Ovary (tissue), 9 donors: ENCODE measurements around the gene SDF2L1. TPM values are rescaled to one million over a fixed set of nuclear protein-coding genes. Genes with fewer than 3 reads are reported as not detected.
"Not testable (repeated sequence)": the region's sequence is repeated elsewhere in the genome, so short reads cannot be mapped to it uniquely, and the experiment has no call there.

Experiments
- DNase-seq, 5 donors: peaks; one replicate each; pipeline ENCODE4 v3.0.0-alpha.2; 2019 to 2020
- H3K27ac ChIP-seq, 2 donors: fragments of 200-600 bp; one replicate each; pipeline versions ENCODE4 v1.5.1 to v1.8.0; 2019 to 2022
- H3K27me3 ChIP-seq: fragments of 200-600 bp; one replicate; pipeline ENCODE4 v1.8.0; 2022
- H3K36me3 ChIP-seq: fragments of 200-600 bp; sonication (generic); one replicate; pipeline ENCODE4 v1.5.1; 2019
- H3K4me1 ChIP-seq: one replicate; pipeline ENCODE4 v1.8.1; 2013; ENCODE audit warnings: mild to moderate bottlenecking, moderate library complexity; ENCODE audit not compliant: insufficient read depth
- H3K4me3 ChIP-seq: fragments of 200-600 bp; sonication (generic); one replicate; pipeline ENCODE4 v1.5.1; 2017
- H3K9me3 ChIP-seq, 2 donors: fragments of 200-600 bp in 1 of 2; sonication (generic) in 1 of 2; one replicate each; pipeline versions ENCODE4 v1.5.1 to v1.8.1; 2013 to 2019; ENCODE audit warnings: mild to moderate bottlenecking in 1 of 2, moderate library complexity in 1 of 2
- CTCF ChIP-seq, 3 donors: fragments of 450-650 bp in 2 of 3; fragments of 200-600 bp in 1 of 3; IDR thresholded peaks; one replicate each; pipeline versions ENCODE4 v1.5.1 to v1.8.0; 2016 to 2022; ENCODE audit warnings: antibody characterized with exemption in 3 of 3, mild to moderate bottlenecking in 1 of 3
- EP300 ChIP-seq: sonication (generic); formaldehyde crosslinking; IDR thresholded peaks from one replicate; pipeline ENCODE4 v1.6.1; 2017; ENCODE audit warnings: antibody characterized with exemption
- POLR2A ChIP-seq: fragments of 450-650 bp; IDR thresholded peaks from one replicate; pipeline ENCODE4 v1.6.1; 2017; ENCODE audit warnings: antibody characterized with exemption, mild to moderate bottlenecking, moderate library complexity
- WGBS, 3 donors: extraction: QIAGEN DNeasy Blood & Tissue Kit in 1 of 3; methylation state at CpG; one replicate each; pipeline versions ENCODE4 v1.1.5 to v1.1.7; 2013 to 2017; 5-methylcytosine and 5-hydroxymethylcytosine counted together
- intact Hi-C, 4 donors: fragments of 100-400 bp; cut with DNase I; formaldehyde crosslinking; loops; one replicate each; pipeline versions ENCODE4 v1.11.0 to v1.15.1; 2022 to 2023
- microRNA counts: library from miRNA; unstranded; fragments of <30 nt; microRNA quantifications from one replicate; lab custom pipeline; 2016
- microRNA-seq, 3 donors: library from miRNA; unstranded; fragments of <30 nt; microRNA quantifications; one replicate each; pipeline versions ENCODE4 to v1.2.0, GENCODE V29; 2019 to 2020
- polyA plus RNA-seq, 2 donors: library from polyadenylated mRNA; stranded (reverse); fragments of 200-250 nt in 1 of 2; fragments of 350-450 nt in 1 of 2; fragmentation: Illumina TruSeq in 1 of 2; extraction: RNeasy Lipid Tissue Mini Kit (QIAGEN cat#74804) in 1 of 2; gene quantifications; one replicate each; pipeline ENCODE4 v1.2.3, GENCODE V29; 2013 to 2014
- small RNA-seq: library from RNA; depleted of rRNA; stranded (forward); fragments of <200 nt; gene quantifications from one replicate; pipeline ENCODE3, GENCODE V24; 2016
- total RNA-seq, 7 donors: library from RNA; depleted of rRNA in 2 of 7; stranded (reverse); fragments of >200 nt in 2 of 7; fragmentation: NEBNext Ultra II Directional in 3 of 7; extraction: Animal tissue kit (Norgen Biotek cat#: 25700) in 3 of 7; gene quantifications; one replicate each; pipeline versions ENCODE4 v1.1.0 to v1.2.4, GENCODE V29; 2016 to 2023
- donor health status: DM: no; HTN: no; CAD: no; lungs with moderate emphysema.
- donor health status: DM: no; HTN: no; CAD: no.
- donor health status: Bipolar disorder and iron deficiency.
- donor health status: DM: yes; HTN: yes; CAD: no.
- donor health status: DM: no; HTN: no; CAD: no.
- donor health status: DM: yes; HTN: yes; CAD: no.

The SDF2L1 gene
- total and polyA plus RNA-seq, 9 donors: 2.1 to 30.4 (median 15.9) TPM

- no peak for DNase-seq
- intact Hi-C loops: no loop called here
- Histone ChIP-seq H3K27ac (no peak overlapping the region), H3K4me3 (no peak overlapping the region), H3K9me3 (no peaks in the 10 kb centered on the region), H3K36me3 (no peaks in the 10 kb centered on the region), H3K4me1 (no peaks in the 10 kb centered on the region), H3K27me3 (no peaks in the 10 kb centered on the region)
- no peak for TF ChIP-seq POLR2A
- no peak for TF ChIP-seq EP300
- no peak for TF ChIP-seq CTCF (IDR thresholded peaks at IDR 0.05)
- 64 to 73% (median 66%) methylated on average over 5 of the region's 5 CpGs for WGBS, 3 donors
Observed at GRCh38 chr22:21690401-21690801, 48.3 kb downstream of the SDF2L1 start.

- no peaks in the 10 kb centered on the region for H3K4me1 ChIP-seq
- H3K9me3 ChIP-seq: no peaks in the 10 kb centered on the region
- H3K27ac ChIP-seq: no peak overlapping the region
- WGBS, 3 donors: 81 to 82% (median 81%) methylated on average over 16 of the region's 16 CpGs
- H3K36me3 ChIP-seq: no peaks in the 10 kb centered on the region
- DNase-seq: no peak
- TF ChIP-seq CTCF (IDR thresholded peaks at IDR 0.05) (no peak), EP300 (no peak), POLR2A (no peak)
- H3K27me3 ChIP-seq: no peaks in the 10 kb centered on the region
- no peak overlapping the region for H3K4me3 ChIP-seq
- intact Hi-C loops: no loop called here
Observed at GRCh38 chr22:21691816-21692215, 49.7 kb downstream of the SDF2L1 start.

- H3K9me3 ChIP-seq, intact Hi-C loops, H3K27ac ChIP-seq, H3K4me3 ChIP-seq, H3K4me1 ChIP-seq, H3K36me3 ChIP-seq, H3K27me3 ChIP-seq, DNase-seq: not testable (repeated sequence)
- WGBS, 3 donors: 89 to 95% (median 93%) methylated on average over 9 of the region's 9 CpGs
Observed at GRCh38 chr22:21692856-21693255, 50.8 kb downstream of the SDF2L1 start.

GRCh38 chr22:21693333-21693998, 51.4 kb downstream of the SDF2L1 start:
- Histone ChIP-seq H3K27me3 (no peaks in the 10 kb centered on the region), H3K4me1 (no peaks in the 10 kb centered on the region), H3K27ac (no peak overlapping the region), H3K9me3 (no peaks in the 10 kb centered on the region), H3K4me3 (no peak overlapping the region), H3K36me3 (no peaks in the 10 kb centered on the region)
- no peak for DNase-seq
- intact Hi-C loops: no loop called here
- WGBS, 3 donors: 86 to 93% (median 88%) methylated on average over 14 of the region's 14 CpGs
- no peak for TF ChIP-seq CTCF (IDR thresholded peaks at IDR 0.05)
- no peak for TF ChIP-seq EP300

MicroRNAs within 50 kb of the gene (microRNA counts, 767-probe panel; counts per million panel counts)
- 530 counts per million, percentile 78 among the panel's probes with 10 or more counts for microRNA hsa-miR-130b-3p (lab: Ali Mortazavi, UCI)
- microRNA hsa-miR-301b (lab: Ali Mortazavi, UCI): 530 counts per million, percentile 78 among the panel's probes with 10 or more counts

Small RNA genes lying within 50 kb of the gene (microRNA-seq; reads per million reads assigned to microRNA genes)
- gene MIR130B (41.9 to 60.5 (median 54.8) reads per million in 3 donors), gene MIR301B (0 to 0.38 (median 0.16) reads per million in 3 donors)

Small RNA genes lying within 50 kb of the gene (small RNA-seq; reads per million reads assigned to genes)
- 0.30 reads per million for gene MIR301B

Other genes starting within 250 kb of the SDF2L1 start
- 1 to 10 TPM; 2.9 to 8.6 (median 6.6) TPM for gene HIC2, start 224.9 kb upstream of the SDF2L1 start, total RNA-seq
- 1 to 10 TPM; 1.3 to 3.3 TPM for gene HIC2, start 224.9 kb upstream of the SDF2L1 start, polyA plus RNA-seq
- gene TMEM191C, start 174.9 kb upstream of the SDF2L1 start, total RNA-seq: 1 to 10 TPM in 5 of 7 donors, under 1 TPM in 2; 0.37 to 2.4 (median 1.1) TPM
- 1 to 10 TPM in 1 of 2 donors, under 1 TPM in 1; 0.27 to 1.4 TPM for gene TMEM191C, start 174.9 kb upstream of the SDF2L1 start, polyA plus RNA-seq
- gene RIMBP3C, start 90.8 kb upstream of the SDF2L1 start, total RNA-seq: under 1 TPM in 3 of 7 donors, not detected in 4; 0.07 to 0.25 (median 0.15) TPM
- gene RIMBP3C, start 90.8 kb upstream of the SDF2L1 start, polyA plus RNA-seq: under 1 TPM; 0.04 to 0.15 TPM
- 10 to 100 TPM; 20.3 to 42.0 (median 39.9) TPM for gene UBE2L3, start 74.6 kb upstream of the SDF2L1 start, total RNA-seq
- gene UBE2L3, start 74.6 kb upstream of the SDF2L1 start, polyA plus RNA-seq: 100 to 1,000 TPM in 1 of 2 donors, 10 to 100 TPM in 1; 30.7 to 105 TPM
- gene YDJC, start 12.3 kb upstream of the SDF2L1 start, total RNA-seq: 10 to 100 TPM; 11.4 to 45.1 (median 17.0) TPM
- 10 to 100 TPM in 1 of 2 donors, 1 to 10 TPM in 1; 1.8 to 19.4 TPM for gene YDJC, start 12.3 kb upstream of the SDF2L1 start, polyA plus RNA-seq
- under 1 TPM; 0.46 to 0.88 (median 0.66) TPM for gene CCDC116, start 9.5 kb upstream of the SDF2L1 start, total RNA-seq
- gene CCDC116, start 9.5 kb upstream of the SDF2L1 start, polyA plus RNA-seq: under 1 TPM in 1 of 2 donors, not detected in 1; 0.85 TPM
- gene PPIL2, start 23.7 kb downstream of the SDF2L1 start, total RNA-seq: 10 to 100 TPM; 13.6 to 35.3 (median 22.5) TPM
- gene PPIL2, start 23.7 kb downstream of the SDF2L1 start, polyA plus RNA-seq: 10 to 100 TPM; 15.5 to 22.0 TPM
- gene YPEL1, start 93.5 kb downstream of the SDF2L1 start, total RNA-seq: 10 to 100 TPM in 2 of 7 donors, 1 to 10 TPM in 5; 2.9 to 11.4 (median 7.0) TPM
- gene YPEL1, start 93.5 kb downstream of the SDF2L1 start, polyA plus RNA-seq: 10 to 100 TPM in 1 of 2 donors, 1 to 10 TPM in 1; 8.5 to 10.2 TPM
- 100 to 1,000 TPM in 3 of 7 donors, 10 to 100 TPM in 4; 37.1 to 125 (median 98.1) TPM for gene MAPK1, start 225.3 kb downstream of the SDF2L1 start, total RNA-seq
- 100 to 1,000 TPM in 1 of 2 donors, 10 to 100 TPM in 1; 12.3 to 102 TPM for gene MAPK1, start 225.3 kb downstream of the SDF2L1 start, polyA plus RNA-seq